BJ (cell line): Measurements from ENCODE around the gene GFOD2. TPM values are rescaled to one million over a fixed set of nuclear protein-coding genes. Genes with fewer than 3 reads are reported as not detected.

Source experiments
- CTCF ChIA-PET: fragments of 350-600 bp; formaldehyde crosslinking; extraction: SDS; loops from one replicate; lab custom pipeline; 2021; ENCODE audit warnings: antibody characterized with exemption, inconsistent platforms; lab: Yijun Ruan, JAX
- POLR2A ChIA-PET: fragments of 300-600 bp; sonication (Branson Sonifier 250); formaldehyde crosslinking; extraction: SDS; loops from one replicate; lab custom pipeline; 2021; ENCODE audit warnings: antibody characterized with exemption; lab: Charles Lee
- DNase-seq: peaks from one replicate; pipeline ENCODE4 v3.0.0-alpha.2; 2011; ENCODE audit warnings: low read depth
- H3K27me3 ChIP-seq: 2 replicates; pipeline ENCODE4 v1.6.0; 2011; ENCODE audit warnings: low read length; ENCODE audit not compliant: control insufficient read depth, insufficient read depth
- H3K36me3 ChIP-seq: 2 replicates; pipeline ENCODE4 v1.5.1; 2011; ENCODE audit warnings: low read length; ENCODE audit not compliant: control insufficient read depth, insufficient read depth
- H3K4me3 ChIP-seq: 2 replicates; pipeline ENCODE4 v1.5.1; 2011; ENCODE audit warnings: low read depth, mild to moderate bottlenecking, control low read depth, low read length
- polyA plus RNA-seq: library from polyadenylated mRNA; depleted of rRNA; stranded (reverse); fragments of >200 nt; gene quantifications from 2 replicates; pipeline ENCODE4 v1.2.3, GENCODE V29; 2011
- TF ChIP-seq, protein P1 (sequence below): IDR thresholded peaks from 2 replicates; pipeline ENCODE4 v1.5.1; 2011; ENCODE audit warnings: low read depth, mild to moderate bottlenecking, control low read depth, inconsistent platforms, low read length, moderate library complexity; ENCODE audit not compliant: insufficient read depth

GFOD2 gene
- polyA plus RNA-seq, 1 experiment, result 13.6 TPM

DNA sequence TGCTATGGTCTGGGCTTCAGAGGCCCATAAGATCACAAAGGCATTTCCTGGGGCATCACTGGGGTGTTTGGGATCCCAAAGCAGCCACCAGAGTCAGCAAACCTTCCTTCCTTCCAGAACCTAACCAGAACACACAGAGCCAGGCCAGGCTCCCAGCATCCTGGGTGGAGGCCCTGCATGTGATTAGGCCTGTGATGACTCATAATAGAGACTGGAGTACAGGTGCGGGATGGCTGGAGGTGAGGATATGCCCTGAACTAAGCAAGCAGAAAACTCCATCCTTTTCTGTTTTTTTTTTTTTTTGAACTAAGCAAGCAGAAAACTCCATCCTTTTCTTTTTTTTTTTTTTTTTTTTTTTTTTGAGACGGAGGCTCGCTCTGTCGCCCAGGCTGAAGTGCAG is 17.7 kb upstream of the GFOD2 start:
- no peak overlapping the region for H3K4me3 ChIP-seq
- TF ChIP-seq, protein P1, sequence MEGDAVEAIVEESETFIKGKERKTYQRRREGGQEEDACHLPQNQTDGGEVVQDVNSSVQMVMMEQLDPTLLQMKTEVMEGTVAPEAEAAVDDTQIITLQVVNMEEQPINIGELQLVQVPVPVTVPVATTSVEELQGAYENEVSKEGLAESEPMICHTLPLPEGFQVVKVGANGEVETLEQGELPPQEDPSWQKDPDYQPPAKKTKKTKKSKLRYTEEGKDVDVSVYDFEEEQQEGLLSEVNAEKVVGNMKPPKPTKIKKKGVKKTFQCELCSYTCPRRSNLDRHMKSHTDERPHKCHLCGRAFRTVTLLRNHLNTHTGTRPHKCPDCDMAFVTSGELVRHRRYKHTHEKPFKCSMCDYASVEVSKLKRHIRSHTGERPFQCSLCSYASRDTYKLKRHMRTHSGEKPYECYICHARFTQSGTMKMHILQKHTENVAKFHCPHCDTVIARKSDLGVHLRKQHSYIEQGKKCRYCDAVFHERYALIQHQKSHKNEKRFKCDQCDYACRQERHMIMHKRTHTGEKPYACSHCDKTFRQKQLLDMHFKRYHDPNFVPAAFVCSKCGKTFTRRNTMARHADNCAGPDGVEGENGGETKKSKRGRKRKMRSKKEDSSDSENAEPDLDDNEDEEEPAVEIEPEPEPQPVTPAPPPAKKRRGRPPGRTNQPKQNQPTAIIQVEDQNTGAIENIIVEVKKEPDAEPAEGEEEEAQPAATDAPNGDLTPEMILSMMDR, result no peak
- ChIA-PET POLR2A (no interaction called here), CTCF (no interaction called here)
- no peak for DNase-seq
- H3K36me3 ChIP-seq, result peaks cover 6% of the 10 kb centered on the region; the same call in 1 of the 2 replicates
- H3K27me3 ChIP-seq, result no peaks in the 10 kb centered on the region

- DNase-seq, result no peak
- peaks cover 13% of the 10 kb centered on the region for H3K36me3 ChIP-seq
- TF ChIP-seq, protein P1, result no peak
- POLR2A ChIA-PET, result no interaction called here
- H3K27me3 ChIP-seq, result no peaks in the 10 kb centered on the region
- no peak overlapping the region for H3K4me3 ChIP-seq
- CTCF ChIA-PET, result interaction anchor here (0.5 kb wide), 1 partner anchor 64 kb away, joined by 3 read pairs; no protein-coding TSS in a partner anchor
Measured at GRCh38 chr16:67734731-67735201, 15.7 kb upstream of the GFOD2 start.

DNA sequence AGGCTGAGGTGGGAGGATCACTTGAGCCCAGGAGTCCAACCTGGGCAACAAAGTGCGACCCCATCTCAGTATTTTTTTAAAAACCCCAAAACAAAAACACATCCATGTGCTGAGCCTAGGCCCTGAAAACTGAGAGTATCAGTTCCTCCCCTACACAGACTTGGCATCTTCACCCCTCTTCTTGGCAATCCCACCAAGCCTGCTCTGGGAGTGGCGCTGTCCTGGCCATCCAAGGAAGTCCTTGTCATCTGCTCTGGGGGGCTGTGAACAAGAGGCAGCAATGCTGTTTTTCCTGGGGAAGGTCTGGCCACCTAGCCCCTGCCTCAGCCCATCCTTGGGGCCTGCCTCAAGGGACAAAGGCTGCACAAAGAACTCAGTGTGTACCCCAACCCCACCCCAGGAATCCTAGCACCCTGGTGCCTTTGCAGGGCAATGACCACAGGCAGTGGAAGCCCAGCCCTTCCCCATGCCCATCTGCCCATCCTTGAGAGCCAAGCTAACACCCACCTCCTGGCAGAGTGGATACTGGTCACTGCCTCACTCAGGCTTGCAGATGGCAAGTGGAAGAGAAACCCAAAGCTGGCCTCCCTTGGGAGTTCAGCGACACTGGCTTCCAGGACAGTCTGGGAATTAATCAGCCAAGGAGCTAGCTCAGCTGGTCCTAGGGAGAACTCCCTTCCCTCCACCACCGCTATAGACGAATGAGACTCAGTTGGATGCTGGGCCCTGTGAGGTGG is 14.8 kb upstream of the GFOD2 start:
- H3K27me3 ChIP-seq, result no peaks in the 10 kb centered on the region
- POLR2A ChIA-PET, result no interaction called here
- DNase-seq, result no peak

DNA sequence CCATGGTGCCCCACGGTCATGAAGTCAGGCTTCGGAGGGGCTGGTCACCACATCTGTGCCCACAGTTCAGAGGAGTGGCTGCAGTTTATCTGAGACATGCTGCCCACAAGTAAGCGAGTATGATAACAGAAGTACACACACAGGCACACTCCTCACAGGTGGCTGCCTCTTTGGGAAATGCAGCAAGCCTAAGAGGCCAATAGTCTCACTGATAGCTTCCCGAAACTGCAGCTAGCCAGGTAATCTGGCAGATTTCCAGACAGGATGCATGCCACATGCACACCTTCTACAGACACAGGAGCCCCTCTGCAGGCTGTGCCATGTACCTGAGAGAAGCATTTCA is 12.6 kb upstream of the GFOD2 start:
- no peak for DNase-seq
- H3K4me3 ChIP-seq, result no peak overlapping the region
- H3K27me3 ChIP-seq, result no peaks in the 10 kb centered on the region
- peaks cover 33% of the 10 kb centered on the region for H3K36me3 ChIP-seq
- CTCF ChIA-PET, result interaction anchor here (1.1 kb wide), 1 partner anchor 59 kb away, joined by 3 read pairs; no protein-coding TSS in a partner anchor
- TF ChIP-seq, protein P1, result no peak
- POLR2A ChIA-PET, result no interaction called here

More for the DNA sequence above, 14.8 kb upstream of the GFOD2 start:
- H3K4me3 ChIP-seq, result no peak overlapping the region
- H3K36me3 ChIP-seq, result peaks cover 20% of the 10 kb centered on the region
- CTCF ChIA-PET, result interaction anchor here (0.5 kb wide), 1 partner anchor 63 kb away, joined by 3 read pairs; no protein-coding TSS in a partner anchor
- TF ChIP-seq, protein P1, result no peak

DNA sequence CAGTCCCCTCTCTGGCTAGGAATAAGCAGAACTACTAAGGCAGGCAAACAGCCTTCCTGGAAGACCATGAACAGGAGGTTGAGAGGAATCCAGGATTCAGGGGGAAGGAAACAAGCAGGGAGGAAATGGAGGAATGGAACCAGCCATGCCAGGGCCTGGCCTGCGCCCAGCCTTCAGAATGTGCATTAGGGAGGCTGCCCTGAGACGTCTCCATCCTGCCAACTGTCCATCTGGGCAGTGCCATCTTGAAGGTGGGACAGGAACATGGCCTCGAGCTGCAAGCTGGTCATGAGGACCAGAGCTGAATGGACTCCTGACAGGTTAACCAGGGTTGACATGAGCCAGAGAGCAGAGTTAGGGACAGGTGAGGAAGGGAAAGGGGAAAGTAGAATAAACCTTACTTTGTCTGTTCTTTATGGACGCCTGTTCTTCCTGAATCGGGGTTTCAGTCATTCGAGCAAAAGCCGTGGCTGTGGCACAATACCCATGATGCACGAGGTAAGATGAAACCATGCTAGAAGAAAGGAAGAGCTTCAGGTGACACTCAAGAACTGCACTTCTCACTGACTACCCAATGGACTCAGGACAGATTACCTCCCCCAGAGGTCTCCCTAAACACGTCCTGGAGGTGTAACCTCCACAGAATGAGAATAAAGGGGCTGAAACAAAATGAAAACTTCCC is 12.1 kb upstream of the GFOD2 start:
- Histone ChIP-seq H3K27me3 (no peaks in the 10 kb centered on the region), H3K4me3 (no peak overlapping the region), H3K36me3 (peaks cover 33% of the 10 kb centered on the region)
- no peak for DNase-seq
- TF ChIP-seq, protein P1, result no peak
- POLR2A ChIA-PET, result no interaction called here
- CTCF ChIA-PET, result interaction anchor here (0.7 to 1.1 kb wide), 3 partner anchors 15 to 59 kb away, joined by 3 to 4 read pairs (median 3); no protein-coding TSS in a partner anchor
